ENCODE data around the gene HACL1.
"Not testable (repeated sequence)": the region's sequence is repeated elsewhere in the genome, so short reads cannot be mapped to it uniquely, and the experiment has no call there.

HACL1 gene

DNA sequence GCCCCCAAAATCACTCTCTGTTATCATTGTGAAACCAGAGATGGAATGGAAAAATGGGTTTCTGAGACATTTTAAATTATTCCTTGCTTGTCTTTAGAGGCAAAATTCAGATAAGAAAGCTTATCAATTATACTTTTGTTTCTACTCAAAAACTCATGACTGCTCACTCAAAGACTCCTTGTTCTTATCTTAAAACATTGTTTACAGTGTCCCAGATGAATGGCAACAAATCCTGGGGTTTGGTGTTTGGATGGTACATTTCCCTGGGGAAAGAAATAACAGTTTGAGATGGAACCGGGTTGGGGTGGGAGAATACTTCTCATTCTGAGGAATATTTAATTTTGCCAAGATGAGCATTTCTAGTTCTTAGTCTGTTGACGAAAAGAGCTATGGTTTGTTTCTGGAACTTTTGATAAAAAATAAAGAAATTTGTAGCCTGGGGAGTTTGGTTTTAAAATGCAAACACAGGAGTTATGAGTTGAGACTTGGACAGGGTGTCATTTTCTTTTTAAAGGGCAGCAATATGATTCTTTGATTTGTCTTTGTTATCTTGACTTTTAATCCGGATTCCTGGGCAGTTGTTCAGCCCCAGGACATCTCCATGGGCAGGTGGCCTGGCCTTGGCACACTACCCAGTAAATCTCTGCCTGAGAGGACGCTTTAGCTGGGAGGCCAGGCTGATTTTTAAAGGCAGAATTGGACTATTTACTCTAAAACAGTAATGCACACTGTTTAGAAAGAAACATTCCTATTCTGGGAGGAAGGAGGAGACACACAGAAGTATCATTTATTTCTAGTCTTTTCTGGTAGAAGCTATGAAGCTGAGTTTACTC, 32.6 kb upstream of the HACL1 start:
- H3K4me1 Mint-ChIP-seq (ENCODE audit: low read depth) = peaks cover 46% of the 10 kb centered on the region
- H3K27me3 Mint-ChIP-seq = no peaks in the 10 kb centered on the region
- H3K36me3 Mint-ChIP-seq = peaks cover 9% of the 10 kb centered on the region
- H3K9me3 Mint-ChIP-seq (ENCODE audit: low read depth) = no peaks in the 10 kb centered on the region
- H3K4me3 Mint-ChIP-seq = no peak overlapping the region
- no peak overlapping the region for H3K27ac Mint-ChIP-seq

DNA sequence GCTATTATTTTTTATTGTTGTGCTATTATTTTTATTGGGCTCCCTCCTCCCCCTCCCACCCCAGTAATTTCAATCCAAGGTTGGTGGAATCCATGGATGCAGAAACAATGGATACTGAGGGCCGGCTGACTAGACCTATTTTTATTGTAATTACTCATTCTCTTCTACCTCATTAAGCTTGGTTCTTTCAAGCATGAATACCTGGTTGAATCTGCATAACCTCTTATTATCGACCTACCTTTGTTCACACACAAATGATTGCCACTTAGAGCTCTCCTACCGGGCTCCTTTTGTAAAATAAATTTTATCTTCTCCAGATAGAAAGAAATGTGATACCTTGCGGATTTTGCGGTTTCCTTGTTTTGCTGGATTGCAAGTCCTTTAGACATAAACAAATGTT, 31.8 kb upstream of the HACL1 start:
- no peaks in the 10 kb centered on the region for H3K9me3 Mint-ChIP-seq (ENCODE audit: low read depth)
- H3K4me1 Mint-ChIP-seq (ENCODE audit: low read depth) = peaks cover 43% of the 10 kb centered on the region
- H3K27me3 Mint-ChIP-seq = no peaks in the 10 kb centered on the region
- no peak overlapping the region for H3K27ac Mint-ChIP-seq
- H3K4me3 Mint-ChIP-seq = no peak overlapping the region
- H3K36me3 Mint-ChIP-seq = peaks cover 7% of the 10 kb centered on the region

DNA sequence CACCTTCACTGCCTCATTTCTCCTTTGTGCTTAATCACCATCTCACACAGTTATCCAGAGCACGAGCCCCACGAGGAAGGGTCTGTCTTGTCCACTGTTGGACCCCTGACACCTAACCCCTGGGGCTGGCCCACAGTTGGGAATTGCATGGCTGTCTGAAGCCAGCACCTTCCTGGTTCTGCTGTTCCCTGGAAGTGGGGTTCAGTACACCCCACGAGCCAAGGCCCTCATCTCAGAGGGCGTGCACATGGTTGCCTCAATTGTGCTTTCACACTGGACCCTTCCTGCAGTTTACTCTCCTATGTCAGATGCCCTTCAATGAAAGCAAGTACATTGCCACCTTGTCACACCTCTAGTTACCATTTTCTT, 30.8 kb upstream of the HACL1 start:
- Mint-ChIP-seq H3K27me3 (no peaks in the 10 kb centered on the region), H3K27ac (no peak overlapping the region), H3K36me3 (peaks cover 7% of the 10 kb centered on the region), H3K9me3 (ENCODE audit: low read depth) (no peaks in the 10 kb centered on the region), H3K4me3 (no peak overlapping the region), H3K4me1 (ENCODE audit: low read depth) (peaks cover 35% of the 10 kb centered on the region)

DNA sequence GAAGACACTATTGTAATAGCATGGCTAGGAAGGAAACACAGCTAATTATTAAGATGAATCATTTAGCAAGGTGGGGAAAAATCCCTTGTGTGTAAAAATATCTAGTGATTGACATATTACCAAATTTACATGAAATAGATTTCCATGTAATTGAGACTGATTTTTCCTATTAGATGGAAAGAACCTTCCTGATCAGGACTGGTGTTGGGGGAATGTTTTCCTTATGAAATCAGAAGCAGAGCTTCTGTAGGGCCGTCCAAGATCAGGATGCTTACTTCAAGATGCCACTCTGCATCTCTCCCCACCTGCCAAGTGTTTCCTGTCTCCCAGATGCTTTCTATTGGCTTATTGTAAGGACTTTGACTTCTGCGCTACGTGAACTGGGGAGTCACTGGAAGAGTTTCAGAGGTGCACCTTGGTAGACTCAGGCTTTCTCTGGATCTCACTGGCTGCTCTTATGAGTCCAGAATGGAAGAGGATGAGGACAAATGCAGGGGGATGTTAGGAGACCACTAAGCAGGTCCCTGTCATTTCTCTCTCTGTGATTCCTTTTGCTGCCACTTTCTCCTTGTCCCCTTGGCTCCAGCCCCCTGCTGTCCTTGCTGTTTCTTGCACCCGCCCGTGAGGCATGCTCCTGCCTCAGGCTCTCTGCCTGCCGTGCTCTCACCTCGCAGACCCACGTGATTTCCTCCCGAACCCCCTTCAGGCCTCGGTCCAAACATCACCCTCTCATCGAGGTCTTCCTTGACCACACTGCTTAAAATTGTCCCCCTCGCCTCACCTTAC, 30.2 kb upstream of the HACL1 start:
- Mint-ChIP-seq H3K4me1 (ENCODE audit: low read depth) (peaks cover 32% of the 10 kb centered on the region), H3K27me3 (no peaks in the 10 kb centered on the region), H3K4me3 (no peak overlapping the region), H3K9me3 (ENCODE audit: low read depth) (no peaks in the 10 kb centered on the region), H3K36me3 (peaks cover 7% of the 10 kb centered on the region), H3K27ac (no peak overlapping the region)

- no peaks in the 10 kb centered on the region for H3K9me3 Mint-ChIP-seq (ENCODE audit: low read depth)
Observed at GRCh38 chr3:15630646-15631350, 29.4 kb upstream of the HACL1 start.

DNA sequence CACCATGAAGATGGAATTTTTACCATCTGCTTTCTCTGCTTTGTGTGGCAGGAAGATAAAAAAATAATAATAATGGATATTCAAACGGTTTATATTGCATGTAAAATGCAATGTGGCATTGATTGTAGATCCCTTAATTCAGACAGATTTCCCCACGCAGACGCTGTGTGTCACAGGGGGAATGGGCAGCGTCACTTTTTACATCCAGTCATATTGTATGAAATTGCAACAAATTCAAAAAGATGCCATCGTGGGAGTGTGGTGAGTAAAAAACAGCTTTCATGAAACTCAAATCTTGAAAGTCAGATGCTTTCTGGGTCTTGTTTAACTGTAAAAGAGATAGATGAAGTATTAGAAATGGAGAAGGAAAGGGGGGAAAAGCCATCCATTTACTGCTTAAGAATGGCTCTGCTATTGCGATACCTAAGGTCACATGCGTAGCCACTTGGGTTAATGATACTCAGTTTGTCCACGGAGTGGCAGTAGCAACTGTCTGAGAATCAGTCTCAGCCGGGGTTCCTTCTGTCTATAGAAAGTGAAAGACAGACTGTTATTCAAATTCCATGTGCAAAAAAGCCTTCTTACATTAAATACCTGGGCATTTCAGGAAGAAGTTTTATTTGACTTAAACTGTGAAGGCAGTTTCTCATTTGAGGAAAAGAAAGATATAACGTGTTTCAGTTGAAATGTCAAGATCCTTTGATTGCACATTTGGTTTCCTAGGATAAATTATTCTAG, 28.7 kb upstream of the HACL1 start:
- no peaks in the 10 kb centered on the region for H3K27me3 Mint-ChIP-seq
- peaks cover 25% of the 10 kb centered on the region for H3K4me1 Mint-ChIP-seq (ENCODE audit: low read depth)
- H3K27ac Mint-ChIP-seq = peak overlapping the region; percentile 73
- peak overlapping the region; percentile 42 for H3K4me3 Mint-ChIP-seq
- H3K36me3 Mint-ChIP-seq = peaks cover 6% of the 10 kb centered on the region
- no peaks in the 10 kb centered on the region for H3K9me3 Mint-ChIP-seq (ENCODE audit: low read depth)

More at GRCh38 chr3:15630646-15631350, 29.4 kb upstream of the HACL1 start:
- Mint-ChIP-seq H3K27me3 (no peaks in the 10 kb centered on the region), H3K4me3 (peak overlapping the region; percentile 42), H3K27ac (peak overlapping the region; percentile 73), H3K4me1 (ENCODE audit: low read depth) (peaks cover 26% of the 10 kb centered on the region), H3K36me3 (peaks cover 6% of the 10 kb centered on the region)

DNA sequence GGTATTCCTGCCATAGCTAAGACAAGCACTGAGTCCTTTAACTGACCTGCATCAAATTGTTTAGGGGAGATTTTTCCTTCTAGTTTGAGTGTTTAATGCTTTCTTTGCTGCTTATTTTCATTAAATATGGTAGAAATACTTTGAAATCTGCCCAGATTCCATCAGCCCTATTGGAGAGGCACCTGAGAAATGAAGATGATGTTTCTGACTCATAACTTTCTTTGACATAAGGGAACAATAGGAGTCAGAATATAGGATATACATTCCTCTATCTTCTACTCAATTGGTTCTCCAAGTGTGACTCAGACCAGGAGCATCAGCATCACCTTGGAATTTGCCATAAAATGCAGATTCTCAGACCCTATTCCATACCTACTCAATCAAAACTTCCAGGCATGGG, 27.6 kb upstream of the HACL1 start:
- no peaks in the 10 kb centered on the region for H3K27me3 Mint-ChIP-seq
- H3K9me3 Mint-ChIP-seq (ENCODE audit: low read depth) = no peaks in the 10 kb centered on the region
- peaks cover 2% of the 10 kb centered on the region for H3K36me3 Mint-ChIP-seq
- H3K4me3 Mint-ChIP-seq = no peak overlapping the region
- peaks cover 34% of the 10 kb centered on the region for H3K4me1 Mint-ChIP-seq (ENCODE audit: low read depth)
- H3K27ac Mint-ChIP-seq = no peak overlapping the region

DNA sequence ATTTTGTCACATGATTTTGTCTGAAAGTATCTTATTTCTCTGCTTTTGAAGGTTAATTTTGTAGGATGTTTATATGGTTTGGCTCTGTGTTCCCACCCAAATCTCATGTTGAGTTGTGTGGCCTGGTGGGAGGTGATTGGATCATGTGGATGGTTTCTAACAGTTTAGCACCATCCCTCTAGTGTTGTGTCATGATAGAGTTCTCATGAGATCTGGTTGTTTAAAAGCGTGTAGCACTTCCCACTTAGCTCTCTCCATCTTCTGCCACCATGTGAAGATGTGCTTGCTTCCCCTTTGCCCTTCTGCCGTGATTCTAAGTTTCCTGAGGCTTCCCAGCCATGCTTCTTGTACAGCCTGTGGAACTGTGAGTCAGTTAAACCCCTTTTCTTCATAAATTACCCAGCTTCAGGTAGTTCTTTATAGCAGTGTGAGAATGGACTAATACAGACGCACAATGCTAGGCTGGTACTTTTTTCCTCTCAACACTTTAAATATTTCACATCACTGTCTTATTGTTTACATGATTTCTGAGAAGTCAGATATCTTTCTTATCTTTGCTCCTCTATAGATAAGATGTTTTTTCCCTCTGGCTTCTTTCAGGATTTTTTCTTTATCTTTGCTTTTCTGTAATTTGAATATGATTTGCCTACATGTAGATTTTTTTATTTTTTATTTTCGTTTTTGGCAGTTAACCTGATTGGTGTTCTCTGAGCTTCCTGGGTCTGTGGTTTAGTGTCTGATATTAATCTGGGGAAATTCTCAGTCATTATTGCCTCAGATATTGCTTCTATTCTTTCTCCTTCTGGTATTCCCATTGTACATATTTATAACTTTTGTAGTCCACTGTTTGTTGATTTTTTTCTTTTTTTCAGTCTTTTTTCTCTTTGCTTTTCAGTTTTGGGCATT, 22.4 kb upstream of the HACL1 start:
- Mint-ChIP-seq H3K4me3 (peak overlapping the region; percentile 57), H3K27me3 (no peaks in the 10 kb centered on the region), H3K9me3 (ENCODE audit: low read depth) (peaks cover 38% of the 10 kb centered on the region), H3K27ac (peak overlapping the region; percentile 87), H3K36me3 (peaks cover 41% of the 10 kb centered on the region), H3K4me1 (ENCODE audit: low read depth) (peaks cover 26% of the 10 kb centered on the region)

- peaks cover 38% of the 10 kb centered on the region for H3K9me3 Mint-ChIP-seq (ENCODE audit: low read depth)
- H3K27ac Mint-ChIP-seq, H3K27me3 Mint-ChIP-seq, H3K4me3 Mint-ChIP-seq: not testable (repeated sequence)
- peaks cover 18% of the 10 kb centered on the region for H3K4me1 Mint-ChIP-seq (ENCODE audit: low read depth)
- peaks cover 45% of the 10 kb centered on the region for H3K36me3 Mint-ChIP-seq
Observed at GRCh38 chr3:15619659-15620464, 18.5 kb upstream of the HACL1 start.

- Mint-ChIP-seq H3K4me3 (no peak overlapping the region), H3K36me3 (peaks cover 25% of the 10 kb centered on the region), H3K4me1 (ENCODE audit: low read depth) (no peaks in the 10 kb centered on the region), H3K27me3 (no peaks in the 10 kb centered on the region), H3K9me3 (ENCODE audit: low read depth) (peaks cover 19% of the 10 kb centered on the region), H3K27ac (no peak overlapping the region)
Observed at GRCh38 chr3:15616053-15616452, 14.7 kb upstream of the HACL1 start.

DNA sequence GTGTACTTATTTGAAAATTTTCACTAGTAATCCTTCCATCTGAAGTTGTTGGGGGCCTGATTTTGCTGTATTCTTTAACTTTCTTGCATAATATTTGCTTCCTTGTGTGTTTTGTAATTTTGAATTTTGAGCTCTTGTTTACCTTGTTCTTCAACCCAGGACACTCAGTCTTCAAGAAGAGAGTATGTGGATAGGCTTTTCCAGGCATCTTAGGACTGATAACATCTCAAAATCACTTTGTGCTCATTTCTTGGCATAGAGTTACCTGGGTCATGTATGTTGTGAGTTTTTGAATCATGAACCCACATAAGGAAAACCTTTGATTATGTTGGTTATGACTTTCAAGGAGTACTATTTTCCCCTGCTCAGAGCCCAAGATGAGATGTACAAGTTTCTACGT, 13.6 kb upstream of the HACL1 start:
- Mint-ChIP-seq H3K36me3 (peaks cover 17% of the 10 kb centered on the region), H3K27me3 (no peaks in the 10 kb centered on the region), H3K9me3 (ENCODE audit: low read depth) (peaks cover 11% of the 10 kb centered on the region), H3K4me3 (no peak overlapping the region), H3K4me1 (ENCODE audit: low read depth) (no peaks in the 10 kb centered on the region), H3K27ac (no peak overlapping the region)

GRCh38 chr3:15612001-15612400, 10.6 kb upstream of the HACL1 start:
- H3K4me1 Mint-ChIP-seq (ENCODE audit: low read depth) = peaks cover 1% of the 10 kb centered on the region
- no peaks in the 10 kb centered on the region for H3K27me3 Mint-ChIP-seq
- no peaks in the 10 kb centered on the region for H3K9me3 Mint-ChIP-seq (ENCODE audit: low read depth)
- H3K4me3 Mint-ChIP-seq = no peak overlapping the region
- peaks cover 9% of the 10 kb centered on the region for H3K36me3 Mint-ChIP-seq
- no peak overlapping the region for H3K27ac Mint-ChIP-seq

GRCh38 chr3:15611018-15611417, 9.6 kb upstream of the HACL1 start:
- H3K9me3 Mint-ChIP-seq (ENCODE audit: low read depth) = no peaks in the 10 kb centered on the region
- H3K4me3 Mint-ChIP-seq = no peak overlapping the region
- peaks cover 1% of the 10 kb centered on the region for H3K4me1 Mint-ChIP-seq (ENCODE audit: low read depth)
- peaks cover 12% of the 10 kb centered on the region for H3K36me3 Mint-ChIP-seq
- no peaks in the 10 kb centered on the region for H3K27me3 Mint-ChIP-seq
- H3K27ac Mint-ChIP-seq = no peak overlapping the region

Measured in activated naive CD8-positive, alpha-beta T cell (primary cell).